Mesodermal cell (in vitro differentiated cells): ENCODE measurements around the gene CREB3L4.
A peak's percentile ranks its signal among the peaks of the same experiment; 100 is the strongest.
"Not testable (repeated sequence)": the region's sequence is repeated elsewhere in the genome, so short reads cannot be mapped to it uniquely, and the experiment has no call there.

Experiments used
- H3K27ac ChIP-seq: 2 replicates; pipeline ENCODE4 v1.7.0; 2013; ENCODE audit warnings: mild to moderate bottlenecking, low read depth, low read length, moderate library complexity; ENCODE audit not compliant: severe bottlenecking
- H3K36me3 ChIP-seq: 2 replicates; pipeline ENCODE4 v1.7.1; 2013; ENCODE audit warnings: mild to moderate bottlenecking, low read length, moderate library complexity; ENCODE audit not compliant: control insufficient read depth, insufficient read depth
- H3K4me1 ChIP-seq: one replicate; pipeline ENCODE4 v1.7.1; 2013; ENCODE audit warnings: mild to moderate bottlenecking, low read length; ENCODE audit not compliant: insufficient read depth, control insufficient read depth, poor library complexity, severe bottlenecking
- H3K4me3 ChIP-seq: 2 replicates; pipeline ENCODE4 v1.7.0; 2013; ENCODE audit warnings: low read length, control low read depth, mild to moderate bottlenecking; ENCODE audit not compliant: insufficient read depth, poor library complexity, severe bottlenecking; ENCODE audit errors: extremely low read depth
- H3K9me3 ChIP-seq: 2 replicates; pipeline ENCODE4 v1.7.1; 2013; ENCODE audit warnings: mild to moderate bottlenecking, low read length, moderate library complexity; ENCODE audit not compliant: control insufficient read depth
- WGBS, 2 experiments: methylation state at CpG; one replicate each; pipeline ENCODE4 v1.1.5; 2013; ENCODE audit warnings: missing lambda C conversion rate in 2 of 2; ENCODE audit not compliant: insufficient coverage in 2 of 2; 5-methylcytosine and 5-hydroxymethylcytosine counted together

The CREB3L4 gene

DNA sequence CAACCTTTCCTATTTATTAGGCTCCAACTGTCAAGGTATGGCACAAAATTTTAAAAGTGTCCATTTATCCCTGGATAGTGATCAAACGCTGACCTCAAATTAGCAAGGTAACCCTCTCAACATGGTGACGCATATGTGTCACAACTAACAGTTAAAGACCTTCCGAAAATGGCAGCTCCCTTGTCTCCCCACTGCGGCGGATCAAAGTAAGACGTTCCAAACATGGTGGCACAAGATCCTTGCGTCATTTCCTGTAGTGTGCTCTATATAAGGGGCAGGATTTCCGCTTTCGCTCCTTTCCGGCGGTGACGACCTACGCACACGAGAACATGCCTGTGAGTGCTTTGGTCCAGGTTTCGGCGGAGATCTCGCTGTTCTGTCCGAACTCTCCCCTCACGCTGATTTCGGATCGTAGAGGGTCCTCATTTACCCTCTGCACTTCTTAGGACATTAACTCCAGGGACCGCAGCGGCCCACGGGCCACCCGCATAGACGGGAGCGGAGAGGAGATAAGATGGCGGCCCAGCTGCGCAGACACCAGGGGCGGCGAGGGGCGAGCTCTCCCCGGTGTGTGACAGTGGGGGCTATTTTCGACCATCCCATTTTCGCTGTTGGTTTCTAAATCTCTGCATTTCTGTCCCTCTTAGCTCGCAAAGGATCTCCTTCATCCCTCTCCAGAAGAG lies 22.9 kb downstream of the CREB3L4 start, which contains the start of gene RPS27:
Gene RPS27, plus strand, starts transcription at position 295 of the 683 bp plus-strand sequence. Its CDS starts 35 bp downstream, at position 330.
- WGBS, 2 experiments, result 0% methylated on average over 20 to 29 of the region's 36 CpGs
- Histone ChIP-seq H3K4me1 (peaks cover 8% of the 10 kb centered on the region), H3K27ac (peak within 1 kb of the TSS; percentile 87), H3K9me3 (no peaks in the 10 kb centered on the region), H3K36me3 (peaks cover 41% of the 10 kb centered on the region), H3K4me3 (peak within 1 kb of the TSS; percentile 71)

- Histone ChIP-seq H3K27ac (peak overlapping the region; percentile 87), H3K4me1 (peaks cover 8% of the 10 kb centered on the region), H3K36me3 (peaks cover 41% of the 10 kb centered on the region), H3K4me3 (peak overlapping the region; percentile 71), H3K9me3 (no peaks in the 10 kb centered on the region)
- WGBS, 2 experiments, result 0 to 16% methylated on average over 2 to 3 of the region's 9 CpGs
Measured at GRCh38 chr1:153991151-153991630, 23.5 kb downstream of the CREB3L4 start.

GRCh38 chr1:153991806-153992205 lies 24.1 kb downstream of the CREB3L4 start:
- Histone ChIP-seq H3K4me3 (peak overlapping the region; percentile 71), H3K4me1 (peaks cover 8% of the 10 kb centered on the region), H3K9me3 (no peaks in the 10 kb centered on the region), H3K27ac (no peak overlapping the region), H3K36me3 (peaks cover 41% of the 10 kb centered on the region)
- 100% methylated on average over 1 to 2 of the region's 2 CpGs for WGBS, 2 experiments

GRCh38 chr1:153995202-153995601 lies 27.5 kb downstream of the CREB3L4 start:
- Histone ChIP-seq H3K36me3 (peaks cover 41% of the 10 kb centered on the region), H3K9me3 (no peaks in the 10 kb centered on the region), H3K4me3 (no peak overlapping the region), H3K27ac (no peak overlapping the region), H3K4me1 (peaks cover 8% of the 10 kb centered on the region)
- WGBS, 2 experiments, result 100% methylated on average over 2 of the region's 3 CpGs; no CpG with 5 or more reads in 1 of the 2 experiments

- H3K4me3 ChIP-seq, result no peak overlapping the region
- H3K36me3 ChIP-seq, result peaks cover 41% of the 10 kb centered on the region
- 93 to 98% methylated on average over 8 to 10 of the region's 11 CpGs for WGBS, 2 experiments
- H3K4me1 ChIP-seq, result peaks cover 10% of the 10 kb centered on the region
- no peaks in the 10 kb centered on the region for H3K9me3 ChIP-seq
- no peak overlapping the region for H3K27ac ChIP-seq
Measured at GRCh38 chr1:153995640-153996039, 27.9 kb downstream of the CREB3L4 start.

- H3K4me1 ChIP-seq, result peaks cover 14% of the 10 kb centered on the region
- not testable (repeated sequence) for H3K4me3 ChIP-seq
- 78 to 93% methylated on average over 3 to 7 of the region's 10 CpGs for WGBS, 2 experiments
Measured at GRCh38 chr1:153996882-153997281, 29.2 kb downstream of the CREB3L4 start.

GRCh38 chr1:154000420-154000819 lies 32.7 kb downstream of the CREB3L4 start:
- H3K4me1 ChIP-seq, result peaks cover 7% of the 10 kb centered on the region
- H3K4me3 ChIP-seq, result no peak overlapping the region
- H3K27ac ChIP-seq, result no peak overlapping the region
- H3K36me3 ChIP-seq, result no peaks in the 10 kb centered on the region
- 94 to 95% methylated on average over 2 of the region's 4 CpGs for WGBS, 2 experiments
- no peaks in the 10 kb centered on the region for H3K9me3 ChIP-seq

More at GRCh38 chr1:153996882-153997281, 29.2 kb downstream of the CREB3L4 start:
- peaks cover 34% of the 10 kb centered on the region for H3K36me3 ChIP-seq
- not testable (repeated sequence) for H3K27ac ChIP-seq, H3K9me3 ChIP-seq

DNA sequence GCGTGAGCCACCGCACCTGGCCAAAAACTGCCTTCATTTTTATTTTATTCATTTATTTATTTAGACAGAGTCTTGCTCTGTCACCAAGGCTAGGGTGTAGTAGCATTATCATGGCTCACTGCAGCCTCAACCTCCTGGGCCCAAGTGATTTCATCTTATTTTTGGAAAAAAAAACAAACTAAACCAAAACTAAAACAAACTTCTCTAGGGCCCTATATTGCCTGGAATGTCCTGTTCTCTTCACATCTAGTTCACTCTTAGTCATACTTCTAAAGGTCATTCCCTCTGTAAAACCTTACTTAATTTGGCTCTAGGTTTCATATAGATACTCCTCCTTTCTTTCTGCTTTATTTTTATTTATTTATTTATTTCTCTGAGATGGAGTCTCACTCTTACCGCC lies 38.4 kb downstream of the CREB3L4 start:
- 100% methylated on average over 1 of the region's 3 CpGs; no CpG with 5 or more reads in 1 of the 2 experiments for WGBS, 2 experiments
- Histone ChIP-seq H3K4me1 (peaks cover 4% of the 10 kb centered on the region), H3K36me3 (no peaks in the 10 kb centered on the region), H3K9me3 (no peaks in the 10 kb centered on the region), H3K4me3 (no peak overlapping the region), H3K27ac (no peak overlapping the region)

- 83% methylated on average over 1 of the region's 1 CpG; no CpG with 5 or more reads in 1 of the 2 experiments for WGBS, 2 experiments
- H3K36me3 ChIP-seq, result no peaks in the 10 kb centered on the region
Measured at GRCh38 chr1:154012129-154012528, 44.4 kb downstream of the CREB3L4 start.

GRCh38 chr1:154012543-154012942 lies 44.8 kb downstream of the CREB3L4 start:
- not testable (repeated sequence) for H3K9me3 ChIP-seq, H3K27ac ChIP-seq, H3K4me3 ChIP-seq, H3K36me3 ChIP-seq, H3K4me1 ChIP-seq
- WGBS, 2 experiments, result 94 to 97% methylated on average over 5 to 7 of the region's 14 CpGs

More at GRCh38 chr1:154012129-154012528, 44.4 kb downstream of the CREB3L4 start:
- Histone ChIP-seq H3K4me3 (no peak overlapping the region), H3K9me3 (no peaks in the 10 kb centered on the region), H3K27ac (no peak overlapping the region), H3K4me1 (no peaks in the 10 kb centered on the region)
